Retinal pigment epithelial cell (primary cell): ENCODE results near the gene RAD50.

Experiments
- DNase-seq: peaks from one replicate; pipeline ENCODE4 v3.0.0-alpha.2; 2010; ENCODE audit warnings: low read depth
- H3K4me3 ChIP-seq: 2 replicates; pipeline ENCODE4 v1.5.1; 2011; ENCODE audit warnings: mild to moderate bottlenecking, low read length, control low read depth, moderate library complexity
- CTCF ChIP-seq: conservative IDR thresholded peaks from 2 replicates; pipeline ENCODE4 v1.5.1; 2011; ENCODE audit warnings: low read depth, low read length, control low read depth, inconsistent platforms

Gene RAD50

GRCh38 chr5:132692632-132692967 lies 135.8 kb downstream of the RAD50 start:
- no peak for TF ChIP-seq CTCF
- H3K4me3 ChIP-seq: no peak overlapping the region
- no peak for DNase-seq
